ENCODE data around the gene PLPP7.
"Not testable (repeated sequence)": the region's sequence is repeated elsewhere in the genome, so short reads cannot be mapped to it uniquely, and the experiment has no call there.

The PLPP7 gene

GRCh38 chr9:131307974-131308373 is 18.5 kb downstream of the PLPP7 start:
- no peak for DNase-seq

GRCh38 chr9:131308452-131308851 is 18.9 kb downstream of the PLPP7 start:
- no peak for DNase-seq

GRCh38 chr9:131308906-131309529 is 19.5 kb downstream of the PLPP7 start:
- DNase-seq, result no peak

- DNase-seq, result no peak
Measured at GRCh38 chr9:131309530-131310276, 20.2 kb downstream of the PLPP7 start.

- peak; percentile 60 for DNase-seq
Measured at GRCh38 chr9:131310833-131311554, 21.5 kb downstream of the PLPP7 start.

GRCh38 chr9:131312246-131312645 is 22.7 kb downstream of the PLPP7 start:
- no peak for DNase-seq

GRCh38 chr9:131312822-131313770 is 23.6 kb downstream of the PLPP7 start:
- DNase-seq, result no peak

- no peak for DNase-seq
Measured at GRCh38 chr9:131318231-131319085, 28.9 kb downstream of the PLPP7 start.

GRCh38 chr9:131319486-131319885 is 30.0 kb downstream of the PLPP7 start:
- DNase-seq, result no peak

GRCh38 chr9:131320031-131320685 is 30.6 kb downstream of the PLPP7 start:
- DNase-seq, result no peak

GRCh38 chr9:131323629-131324028 is 34.1 kb downstream of the PLPP7 start:
- DNase-seq, result no peak

GRCh38 chr9:131324736-131325679 is 35.5 kb downstream of the PLPP7 start:
- no peak for DNase-seq

- no peak for DNase-seq
Measured at GRCh38 chr9:131329241-131329641, 39.7 kb downstream of the PLPP7 start.

- no peak for DNase-seq
Measured at GRCh38 chr9:131330814-131331600, 41.5 kb downstream of the PLPP7 start.

- not testable (repeated sequence) for DNase-seq
Measured at GRCh38 chr9:131331996-131332395, 42.5 kb downstream of the PLPP7 start.

GRCh38 chr9:131333771-131334628 is 44.5 kb downstream of the PLPP7 start:
- DNase-seq, result no peak

- DNase-seq, result no peak
Measured at GRCh38 chr9:131334629-131335367, 45.3 kb downstream of the PLPP7 start.
